Dedifferentiated amniotic fluid mesenchymal stem cell (primary cell): ENCODE results near the gene DECR2.
"Not testable (repeated sequence)": the region's sequence is repeated elsewhere in the genome, so short reads cannot be mapped to it uniquely, and the experiment has no call there.

Experiments used
- DNase-seq: peaks from one replicate; pipeline ENCODE4 v3.0.0-alpha.2; 2016; ENCODE audit errors: extremely low spot score

The DECR2 gene, protein sequence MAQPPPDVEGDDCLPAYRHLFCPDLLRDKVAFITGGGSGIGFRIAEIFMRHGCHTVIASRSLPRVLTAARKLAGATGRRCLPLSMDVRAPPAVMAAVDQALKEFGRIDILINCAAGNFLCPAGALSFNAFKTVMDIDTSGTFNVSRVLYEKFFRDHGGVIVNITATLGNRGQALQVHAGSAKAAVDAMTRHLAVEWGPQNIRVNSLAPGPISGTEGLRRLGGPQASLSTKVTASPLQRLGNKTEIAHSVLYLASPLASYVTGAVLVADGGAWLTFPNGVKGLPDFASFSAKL

DNA sequence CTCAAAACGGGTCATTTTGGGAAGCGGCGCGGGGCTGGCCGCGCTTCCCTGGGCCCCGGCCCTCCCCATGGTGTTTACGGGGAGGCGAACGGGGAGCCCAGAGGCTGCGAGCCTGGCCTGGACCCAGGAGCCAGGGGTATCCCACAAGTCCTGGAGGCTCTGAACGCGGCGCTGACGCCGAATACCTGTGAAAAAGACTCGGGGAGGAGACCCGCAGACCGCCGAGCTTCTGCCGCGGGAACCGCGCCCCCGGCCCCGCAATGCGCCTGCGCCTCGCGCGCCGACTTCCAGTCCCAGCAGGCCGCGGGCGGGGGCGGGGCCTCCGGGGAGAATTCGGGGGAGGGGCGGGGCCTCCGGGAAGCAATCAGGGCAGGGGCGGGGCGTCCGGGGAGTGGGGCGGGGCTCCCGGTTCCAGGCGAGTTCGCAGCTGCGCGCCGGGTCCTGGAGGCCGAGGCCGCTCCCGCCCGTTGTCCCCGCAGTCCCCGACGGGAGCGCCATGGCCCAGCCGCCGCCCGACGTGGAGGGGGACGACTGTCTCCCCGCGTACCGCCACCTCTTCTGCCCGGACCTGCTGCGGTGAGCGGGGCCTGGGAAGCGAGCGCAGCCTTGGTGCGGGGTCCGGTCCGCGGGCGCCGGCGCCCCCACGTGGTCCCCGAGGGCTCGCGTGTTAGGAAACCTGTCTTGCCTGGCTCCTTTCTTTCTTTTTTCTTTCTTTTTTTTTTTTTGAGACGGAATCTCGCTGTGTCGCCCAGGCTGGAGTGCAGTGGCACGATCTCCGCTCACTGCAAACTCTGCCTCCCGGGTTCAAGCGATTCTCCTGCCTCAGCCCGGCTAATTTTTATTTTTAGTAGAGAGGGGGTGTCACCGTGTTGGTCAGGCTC, at the start of gene DECR2:
TSS of gene DECR2 (plus strand) at position 418 of the 881 bp plus-strand sequence. CDS start at position 497, 79 bp downstream.
- DNase-seq = peak; percentile 87

DNA sequence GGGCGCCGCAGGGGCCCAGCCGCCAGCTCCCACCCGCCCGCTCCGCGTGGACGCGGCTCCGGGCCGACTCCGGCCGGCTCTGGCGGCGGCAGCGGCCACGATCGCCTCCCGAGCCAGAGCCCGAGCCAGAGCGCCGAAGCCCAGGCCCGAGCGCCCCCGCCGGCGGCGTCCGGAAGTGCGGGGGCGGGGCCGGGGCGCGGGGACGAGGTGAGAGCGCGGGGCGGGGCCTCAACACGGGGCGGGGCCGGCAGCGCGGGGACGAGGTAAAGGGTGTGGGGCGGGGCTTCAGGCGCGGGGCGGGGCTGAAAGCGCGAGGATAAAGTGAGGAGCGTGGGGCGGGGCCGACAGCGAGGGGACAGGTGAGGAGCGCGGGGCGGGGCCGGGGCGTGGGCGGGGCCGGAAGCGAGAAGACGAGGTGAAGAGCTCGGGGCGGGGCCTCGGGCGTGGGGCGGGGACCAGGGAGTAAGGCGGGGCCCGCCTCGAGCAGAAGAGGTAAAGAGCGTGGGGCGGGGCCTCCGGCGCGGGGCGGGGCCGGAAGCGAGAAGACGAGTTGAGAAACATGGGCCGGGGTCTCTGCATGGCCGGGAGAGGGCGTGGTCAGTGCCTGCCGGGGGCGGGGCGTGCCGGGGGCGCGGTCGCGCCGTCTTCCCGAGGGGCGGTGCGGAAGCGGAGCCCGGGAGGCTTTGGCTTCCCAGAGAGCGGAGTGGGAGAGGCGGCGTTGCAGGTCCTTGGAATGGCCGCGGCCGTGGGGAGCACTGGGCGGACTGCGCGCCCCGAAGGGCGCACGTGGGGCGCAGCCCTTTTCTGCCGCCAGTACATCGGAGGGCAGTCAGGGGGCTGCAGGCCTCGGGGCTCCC, 48.9 kb upstream of the DECR2 start, which contains the start of gene AXIN1:
TSS of gene AXIN1 (minus strand) at position 177 of the 857 bp plus-strand sequence. CDS start 5,698 bp downstream, outside the sequence.
- peak; percentile 74 for DNase-seq

DNA sequence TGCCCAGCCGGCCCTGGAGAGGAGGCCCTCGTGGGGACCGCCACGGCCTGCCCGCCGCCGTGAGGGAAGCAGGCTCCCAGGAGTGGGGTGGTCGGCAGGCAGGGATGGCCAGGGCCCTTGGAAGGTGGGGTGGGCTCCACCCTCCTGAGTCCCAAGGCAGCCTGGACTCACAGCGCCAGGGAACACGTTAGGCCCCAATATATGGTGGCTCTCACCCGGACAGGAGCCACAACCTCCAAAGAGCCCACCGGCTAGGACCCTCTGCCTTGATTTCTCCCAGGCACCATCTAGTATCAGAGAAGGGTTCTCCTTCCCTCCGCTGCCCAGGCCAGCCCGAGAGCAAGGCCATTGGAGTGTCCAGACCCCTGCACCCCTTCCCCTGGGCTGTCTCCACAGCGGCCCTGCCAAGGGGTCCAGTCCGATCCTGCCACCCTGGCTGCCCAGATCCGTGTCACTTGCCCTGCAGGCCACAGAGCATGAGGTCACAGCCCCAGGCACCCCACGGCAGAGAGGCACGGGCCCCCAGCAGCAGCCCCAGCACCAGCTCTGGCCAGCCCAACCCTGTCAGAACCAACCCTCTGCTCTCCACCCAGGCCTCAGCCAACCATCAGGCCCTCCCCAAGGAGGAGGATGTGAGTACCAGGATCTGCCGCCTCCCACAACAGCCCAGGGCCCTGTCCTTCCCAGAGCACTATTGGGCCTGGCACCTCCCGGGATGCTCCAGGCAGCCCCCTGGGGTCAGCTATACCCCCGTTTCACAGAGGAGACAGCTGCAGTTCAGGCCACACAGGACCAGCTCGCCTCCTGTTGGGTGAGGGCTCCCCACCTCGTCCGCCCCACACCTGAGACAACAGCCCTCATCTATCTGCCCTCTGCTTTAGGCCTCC, 48.0 kb upstream of the DECR2 start:
- DNase-seq = no peak

DNA sequence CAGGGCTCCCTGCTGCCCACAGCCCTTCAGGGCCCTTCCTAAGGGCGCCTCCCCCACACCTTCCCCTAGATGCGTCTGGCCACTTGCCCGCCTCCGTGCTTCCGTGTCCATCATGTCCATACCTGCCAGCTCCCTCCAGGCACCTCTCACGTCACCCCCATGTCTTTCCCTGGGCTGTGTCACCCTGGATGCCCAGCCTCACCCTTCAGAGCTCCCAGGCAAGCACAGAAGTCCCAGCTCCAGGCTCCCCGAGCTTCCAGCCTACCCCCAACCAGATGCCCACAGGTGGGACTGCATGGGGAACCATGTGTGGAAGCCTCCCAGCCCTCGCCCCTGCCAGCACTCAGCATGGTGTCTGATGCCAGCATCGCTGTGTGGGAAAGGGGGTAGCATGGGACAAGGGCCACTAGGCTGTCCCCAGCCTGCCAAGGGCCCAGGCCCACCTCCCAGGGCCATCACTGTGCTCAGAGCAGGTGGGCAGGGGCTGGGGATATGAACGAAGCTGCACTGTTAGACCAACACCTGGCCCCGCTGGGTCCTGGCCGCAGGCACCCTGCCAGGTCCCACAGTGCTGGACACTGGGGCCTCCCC, 47.3 kb upstream of the DECR2 start:
- no peak for DNase-seq

DNA sequence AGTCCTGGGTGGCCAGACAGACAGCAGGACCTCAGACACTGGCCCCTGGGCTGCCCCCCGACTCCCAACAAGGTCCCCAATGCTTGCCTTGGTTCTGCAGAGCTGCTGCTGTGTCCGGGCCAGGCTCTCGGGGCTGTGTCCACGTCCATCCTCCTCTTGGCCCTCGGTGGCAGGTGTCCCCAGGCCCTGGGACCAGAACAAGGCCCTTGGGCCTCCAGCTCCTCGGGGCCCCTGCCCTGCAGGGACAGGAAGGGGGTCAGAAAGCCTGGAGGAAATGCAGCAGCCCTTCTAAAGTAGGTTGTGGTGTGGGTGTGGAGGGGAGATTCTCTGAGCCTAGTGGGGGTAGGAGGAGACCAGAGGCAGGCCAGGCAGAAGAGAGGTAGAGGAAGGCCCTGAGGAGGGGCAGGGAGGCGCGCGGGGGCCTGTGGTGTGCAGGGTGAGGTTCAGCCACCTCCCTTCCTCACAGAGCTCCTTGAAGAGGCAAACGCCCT, 46.7 kb upstream of the DECR2 start:
- no peak for DNase-seq

DNA sequence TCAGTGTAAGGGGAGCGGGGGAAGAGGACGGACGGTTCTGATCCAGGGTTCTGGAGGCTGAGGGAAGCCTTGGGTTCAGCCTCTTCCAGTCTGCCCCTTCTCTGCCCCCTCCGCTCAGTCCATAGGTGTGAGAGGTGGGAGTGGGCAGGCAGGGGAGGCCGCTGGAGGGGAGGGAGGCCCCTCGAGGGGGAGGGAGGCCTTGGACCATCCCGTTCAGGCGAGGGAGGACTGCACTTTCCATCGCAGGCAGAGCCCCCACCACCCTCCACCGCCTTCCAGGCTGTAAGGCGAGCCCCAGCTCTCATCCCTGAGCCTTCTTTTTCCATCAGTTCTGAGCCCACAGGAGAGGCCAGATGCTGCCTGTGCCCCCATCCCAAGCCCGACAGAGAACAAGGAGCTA, 44.9 kb upstream of the DECR2 start:
- DNase-seq = no peak

DNA sequence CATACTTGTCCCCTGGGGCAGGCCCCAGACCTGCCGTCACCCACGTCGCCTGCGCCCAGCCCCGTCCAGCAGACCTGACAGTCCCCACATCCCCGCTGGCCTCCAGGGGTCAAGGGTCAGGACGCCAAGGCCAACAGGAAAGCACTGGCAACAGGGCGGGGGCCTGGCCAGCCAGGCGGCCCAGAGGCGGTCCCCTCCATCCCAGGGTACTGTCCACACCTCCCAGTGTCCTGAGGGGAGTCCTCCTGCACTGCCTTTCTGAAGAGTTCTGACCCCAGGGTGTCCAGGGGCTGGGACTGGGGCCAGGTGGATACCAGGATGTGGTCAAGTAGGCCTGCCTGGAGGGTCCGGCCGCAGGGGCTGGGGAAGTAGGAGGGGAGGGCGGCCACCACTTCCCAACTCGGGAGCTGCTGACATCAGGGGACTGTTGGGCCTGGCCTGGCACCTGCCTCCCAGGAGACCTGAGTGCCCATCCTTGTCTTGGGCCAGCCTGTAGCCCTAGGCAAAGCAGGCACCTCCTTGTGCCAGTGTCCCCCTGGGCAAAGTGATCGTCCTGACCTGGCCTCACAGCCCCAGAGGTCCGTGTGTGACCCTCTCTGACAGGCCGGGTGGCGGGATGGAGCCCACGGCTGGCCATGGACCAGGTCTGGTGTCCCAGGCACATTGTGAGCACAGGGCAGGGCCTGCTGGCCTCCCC, 42.5 kb upstream of the DECR2 start:
- DNase-seq = no peak

DNA sequence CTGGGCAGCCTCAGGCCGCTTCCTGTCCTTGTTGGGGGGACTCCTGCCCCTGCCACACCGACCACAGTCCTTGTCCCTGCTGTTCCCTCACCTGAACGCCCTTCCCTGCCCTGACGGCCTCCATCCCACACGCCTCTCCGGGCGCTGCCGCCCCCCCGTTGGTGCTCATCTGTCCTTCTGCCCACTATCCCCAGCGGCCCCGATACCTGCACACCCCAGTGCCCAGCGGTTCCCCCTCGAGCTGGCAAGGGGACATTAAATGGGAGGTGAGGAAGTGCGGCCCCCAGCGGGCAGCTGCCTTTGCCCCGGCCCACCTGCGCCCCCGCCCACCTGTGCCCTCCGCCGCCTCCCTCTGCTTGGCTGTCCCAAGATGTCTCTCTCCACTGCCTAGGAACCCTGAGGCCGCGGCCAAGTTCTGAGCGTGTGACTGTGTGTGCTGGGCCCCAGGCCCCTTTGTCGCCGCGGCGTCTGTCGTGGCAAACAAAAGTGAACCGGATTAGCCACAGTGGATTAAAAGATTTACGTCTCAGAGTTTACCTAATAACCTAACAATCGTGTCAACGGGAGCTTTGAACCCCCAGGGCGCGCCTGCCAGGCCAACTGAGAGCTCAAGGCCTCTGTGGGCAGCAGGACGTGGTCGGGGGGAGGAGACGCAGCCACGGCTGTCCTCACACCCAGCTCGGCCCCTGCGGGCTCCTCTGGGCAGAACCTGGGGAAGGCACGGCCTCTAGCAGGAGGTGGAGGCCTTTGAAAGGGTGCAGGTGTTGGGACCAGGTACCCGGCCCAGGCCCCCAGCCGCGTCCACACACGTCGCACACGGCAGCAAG, 41.6 kb upstream of the DECR2 start:
- no peak for DNase-seq

DNA sequence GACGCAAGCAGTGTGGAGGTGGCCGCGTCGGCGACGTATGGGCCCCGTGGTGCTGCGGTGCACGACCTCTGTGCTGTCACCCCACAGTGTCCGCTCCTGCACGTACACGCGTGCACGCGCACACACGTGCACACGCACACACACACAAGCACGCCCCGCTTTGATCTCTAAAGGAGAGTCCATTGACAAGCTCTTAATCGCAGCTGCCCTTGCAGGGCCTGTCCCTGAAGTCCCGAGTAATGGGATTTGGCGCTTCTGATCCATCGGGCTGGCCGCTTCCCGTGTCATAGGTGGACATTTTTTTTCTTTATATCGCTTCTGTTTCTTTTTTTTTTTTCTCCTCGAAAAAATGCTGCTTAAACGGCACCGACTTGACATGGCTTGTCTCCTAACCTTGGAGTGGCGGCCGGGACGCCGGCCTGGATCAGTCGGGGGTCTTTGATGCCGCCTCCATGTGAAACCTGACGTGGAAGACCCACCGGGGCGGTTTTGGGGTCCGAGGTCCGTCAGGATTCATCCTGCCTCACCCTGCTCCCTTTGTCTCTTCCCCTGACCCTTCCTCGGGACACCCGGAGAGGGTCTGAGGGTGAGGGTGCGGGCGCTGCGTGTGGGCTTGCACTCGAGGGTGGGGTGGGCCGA, 40.9 kb upstream of the DECR2 start:
- DNase-seq = no peak

DNA sequence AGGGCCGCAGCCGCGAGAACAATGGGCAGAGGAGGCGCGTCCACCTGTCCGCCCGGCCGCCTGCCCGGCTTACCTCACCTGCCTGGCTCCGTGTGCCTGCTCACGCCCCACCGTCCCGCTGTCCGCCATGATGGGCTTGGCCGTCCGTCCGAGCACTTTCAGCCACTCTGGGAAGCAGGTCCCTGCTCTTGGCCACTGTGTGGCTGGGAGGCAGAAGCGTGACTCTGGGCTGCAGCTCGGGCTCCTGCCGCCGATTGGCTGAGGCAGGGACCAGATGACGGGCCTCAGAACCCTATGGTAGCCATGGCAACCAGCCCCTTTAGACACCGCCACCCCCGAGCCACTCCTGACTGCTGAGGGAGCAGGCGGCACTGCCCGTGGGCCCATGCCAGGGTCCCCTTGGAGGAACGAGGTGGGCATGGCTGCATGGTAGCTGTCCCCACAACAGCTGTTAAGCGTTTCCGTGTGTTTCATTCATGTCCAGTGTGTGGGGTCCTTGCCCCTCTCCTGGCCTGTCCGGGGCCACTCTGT, 40.3 kb upstream of the DECR2 start:
- DNase-seq = no peak

DNA sequence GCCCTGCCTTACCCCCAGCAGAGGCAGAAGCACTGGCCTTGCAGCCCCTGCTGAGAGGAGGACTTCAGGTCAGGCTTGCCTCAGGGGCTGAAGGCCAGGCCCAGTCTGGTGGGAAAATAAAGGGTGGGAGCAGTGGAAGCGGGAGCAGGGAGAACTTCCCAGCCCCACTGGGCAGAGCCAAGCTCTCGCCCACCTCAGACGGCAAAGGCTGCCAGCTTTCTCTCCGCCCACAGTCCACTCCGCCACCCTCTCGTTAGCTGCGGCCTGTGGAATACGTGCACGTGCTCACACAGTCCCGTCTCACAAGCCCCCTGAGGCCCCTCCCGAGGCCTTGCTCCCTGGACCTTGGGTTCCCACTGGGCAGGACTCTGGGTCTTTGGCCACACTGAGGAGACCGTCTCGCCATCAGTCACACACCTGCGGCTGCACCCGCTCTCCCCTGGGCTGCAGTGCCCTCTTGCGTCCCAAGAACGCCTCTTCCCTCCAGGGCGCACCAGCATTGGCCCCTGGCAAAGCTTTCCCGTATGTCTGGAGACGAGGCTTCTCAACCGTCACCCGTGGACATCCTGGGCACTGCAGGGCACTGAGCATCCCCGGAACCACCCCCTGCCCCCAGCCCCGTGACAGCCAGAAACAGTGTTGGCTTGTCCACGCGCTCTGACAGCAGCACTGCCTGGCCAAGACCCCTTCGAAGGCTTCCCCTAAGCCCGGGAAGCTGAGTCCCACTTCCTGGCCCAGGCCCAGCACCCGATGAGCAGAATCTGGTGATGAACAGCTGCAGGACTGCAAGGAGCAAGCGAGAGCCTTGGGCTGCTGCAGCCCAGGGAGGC, 39.6 kb upstream of the DECR2 start:
- no peak for DNase-seq

DNA sequence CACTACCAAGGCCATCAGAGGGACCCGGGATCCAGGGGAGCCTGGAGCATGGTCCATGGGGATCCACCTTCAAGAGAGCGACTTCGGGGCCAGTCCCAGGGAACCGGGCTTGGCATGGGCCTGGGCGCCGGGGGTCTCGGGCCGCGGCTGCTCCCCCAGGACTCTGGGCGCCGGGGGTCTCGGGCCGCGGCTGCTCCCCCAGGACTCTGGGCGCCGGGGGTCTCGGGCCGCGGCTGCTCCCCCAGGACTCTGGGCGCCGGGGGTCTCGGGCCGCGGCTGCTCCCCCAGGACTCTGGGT, 39.0 kb upstream of the DECR2 start:
- not testable (repeated sequence) for DNase-seq

DNA sequence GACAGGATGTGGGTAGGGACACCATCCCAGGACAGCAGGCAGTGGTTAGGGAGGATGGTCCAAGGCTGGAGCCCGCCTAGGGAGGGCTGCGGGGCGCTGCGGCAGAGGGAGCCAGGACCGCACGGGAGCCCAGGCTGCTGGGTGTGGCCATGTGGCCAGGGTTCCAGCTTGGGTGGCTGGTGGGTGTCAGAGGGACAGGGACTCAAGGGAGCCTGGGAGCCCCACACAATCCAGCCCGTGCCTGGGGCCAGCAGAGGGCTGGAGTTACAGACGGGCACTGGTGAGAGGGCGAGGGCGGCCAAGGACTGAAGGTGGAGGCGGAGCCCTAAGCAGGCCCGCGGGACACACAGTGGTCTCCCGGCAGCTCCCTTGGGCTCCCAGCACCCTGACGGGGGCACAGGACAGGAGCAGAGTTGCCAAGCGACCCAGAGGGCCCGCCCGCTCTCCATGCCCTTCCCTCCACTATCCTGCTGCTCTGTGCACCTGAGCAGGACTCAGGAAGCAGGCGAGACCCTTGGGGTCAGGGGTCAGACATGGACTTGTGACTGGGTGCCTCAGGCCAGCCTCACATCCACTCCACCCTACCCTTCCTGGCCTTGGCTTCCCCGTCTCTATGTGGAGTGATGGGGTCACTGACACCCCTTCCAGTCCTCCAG, 38.4 kb upstream of the DECR2 start:
- DNase-seq = no peak

DNA sequence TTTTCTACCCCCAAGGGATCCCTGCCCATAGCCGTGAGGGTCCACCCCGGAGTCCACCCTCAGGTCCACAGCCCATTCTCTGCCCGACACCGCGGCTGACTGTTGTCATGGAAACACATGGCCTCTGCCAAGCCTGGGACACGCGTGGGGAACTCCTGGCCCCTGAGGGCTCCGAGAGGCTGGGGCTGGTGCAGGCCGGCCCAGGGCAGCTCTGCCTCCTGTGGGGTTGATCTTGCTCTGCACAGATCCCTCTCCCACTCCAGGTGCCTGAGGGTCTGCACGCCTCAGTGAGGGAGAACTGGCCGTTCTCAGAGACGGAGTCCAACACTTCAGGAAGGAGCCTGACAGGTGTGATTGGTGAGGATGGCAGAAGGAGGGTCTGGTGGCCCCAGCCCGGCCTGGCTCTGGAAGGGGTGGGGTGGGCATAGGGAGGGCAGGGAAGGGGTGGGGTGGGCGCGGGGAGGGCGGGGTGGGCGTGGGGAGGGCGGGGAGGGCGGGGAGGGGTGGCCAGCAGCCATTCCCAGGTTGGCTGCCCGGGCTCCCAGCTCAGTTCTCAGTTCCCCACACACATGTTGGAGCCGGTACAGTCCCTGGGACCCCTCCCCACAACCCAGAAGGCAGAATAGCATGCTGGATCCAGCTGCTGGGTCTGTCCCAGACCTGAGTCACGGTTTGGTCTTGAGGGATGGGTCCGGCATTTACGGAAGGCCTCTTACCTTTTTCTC, 37.8 kb upstream of the DECR2 start:
- no peak for DNase-seq

DNA sequence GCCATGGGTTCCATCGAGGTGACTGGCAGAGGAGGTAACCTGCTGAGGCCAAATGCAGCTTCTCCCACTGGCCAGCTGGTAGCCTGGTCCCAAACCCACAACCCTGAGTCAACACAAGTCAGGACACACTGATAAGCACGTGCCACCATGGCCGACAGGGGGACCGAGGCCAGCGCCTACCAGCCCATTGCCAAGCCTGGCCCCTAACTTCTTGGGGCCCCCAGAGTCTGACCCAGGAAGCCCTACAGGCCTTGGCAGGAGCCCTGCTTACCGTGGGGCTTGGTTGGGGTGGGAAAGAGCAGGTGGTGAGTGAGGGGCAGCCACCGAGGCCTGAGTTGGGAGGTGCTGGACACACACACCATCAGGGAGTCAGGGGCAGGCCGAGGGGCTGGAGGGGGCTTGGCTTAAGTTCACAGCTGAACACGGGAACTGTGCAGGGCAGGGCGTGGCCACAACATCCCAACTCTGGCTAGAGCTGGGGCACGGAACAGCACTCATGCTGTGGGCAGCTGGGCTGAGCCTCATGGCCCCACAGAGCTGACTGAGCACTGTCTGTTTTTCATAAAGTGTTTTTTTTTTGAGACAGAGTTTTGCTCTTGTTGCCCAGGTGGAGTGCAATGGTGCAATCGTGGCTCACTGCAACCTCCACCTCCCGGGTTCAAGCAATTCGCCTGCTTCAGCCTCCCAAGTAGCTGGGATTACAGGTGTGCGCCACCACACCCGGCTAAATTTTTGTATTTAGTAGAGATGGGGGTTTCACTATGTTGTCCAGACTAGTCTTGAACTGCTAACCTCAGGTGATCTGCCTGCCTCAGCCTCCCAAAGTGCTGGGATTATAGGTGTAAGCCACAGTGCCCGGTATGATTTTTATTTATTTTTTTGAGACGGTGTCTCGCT, 36.8 kb upstream of the DECR2 start:
- no peak for DNase-seq
